ENCODE results near the gene MGAT4B. TPM values are rescaled to one million over a fixed set of nuclear protein-coding genes. Genes with fewer than 3 reads are reported as not detected.

The MGAT4B gene
- total RNA-seq, 1 experiment from 2014 or later: 217 TPM

- Mint-ChIP-seq H3K9me3 (ENCODE audit: unreplicated experiment) (no peaks in the 10 kb centered on the region), H3K27ac (ENCODE audit: unreplicated experiment) (peak overlapping the region; percentile 48), H3K27me3 (ENCODE audit: insufficient read depth, unreplicated experiment) (no peaks in the 10 kb centered on the region), H3K4me1 (ENCODE audit: low read depth, unreplicated experiment) (peaks cover 13% of the 10 kb centered on the region), H3K36me3 (ENCODE audit: insufficient read depth, unreplicated experiment) (peaks cover 100% of the 10 kb centered on the region), H3K4me3 (ENCODE audit: unreplicated experiment) (no peak overlapping the region)
- ChIA-PET POLR2A (no interaction called here), CTCF (interaction anchor here (1.1 kb wide), 1 partner anchor 22 kb away, joined by 3 read pairs; no protein-coding TSS in a partner anchor)
- TF ChIP-seq CTCF (IDR thresholded peaks at IDR 0.05; ENCODE audit: insufficient read depth in 1 of 2, low read depth in 1 of 2, low read length in 1 of 2, severe bottlenecking in 1 of 2, unreplicated experiment in 1 of 2): no peak
- BruUV-seq (replicated peaks): no TSS peak
- Histone ChIP-seq H3K36me3 (ENCODE audit: control insufficient read depth, insufficient read depth, low read length) (peaks cover 16% of the 10 kb centered on the region), H3K4me1 (peaks cover 26% of the 10 kb centered on the region), H3K27me3 (replicated peaks; ENCODE audit: control insufficient read depth, insufficient read depth, low read length) (no peaks in the 10 kb centered on the region), H3K4me3 (ENCODE audit: low read depth, low read length) (no peak overlapping the region), H3K9me3 (no peaks in the 10 kb centered on the region)
- DNase-seq: no peak
- intact Hi-C loops (cut with micrococcal nuclease; ENCODE audit: unreplicated experiment): no loop called here
Observed at GRCh38 chr5:179827680-179828079, 21.0 kb upstream of the MGAT4B start.

GRCh38 chr5:179825655-179826182 lies 19.1 kb upstream of the MGAT4B start:
- intact Hi-C loops (cut with micrococcal nuclease; ENCODE audit: unreplicated experiment): loop anchor here (1.0 kb wide), 1 partner anchor 62 kb away; no protein-coding TSS in a partner anchor
- peak in 1 of 2 experiments; percentile 56 for TF ChIP-seq CTCF (IDR thresholded peaks at IDR 0.05; ENCODE audit: insufficient read depth in 1 of 2, low read depth in 1 of 2, low read length in 1 of 2, severe bottlenecking in 1 of 2, unreplicated experiment in 1 of 2)
- ChIA-PET CTCF (interaction anchor here (0.7 to 1.2 kb wide), 6 partner anchors 13 to 344 kb away, joined by 3 to 6 read pairs (median 4); no protein-coding TSS in a partner anchor), POLR2A (interaction anchor here (0.6 to 0.7 kb wide), 4 partner anchors 14 to 202 kb away, joined by 3 to 6 read pairs (median 4); no protein-coding TSS in a partner anchor)
- Histone ChIP-seq H3K9me3 (no peaks in the 10 kb centered on the region), H3K36me3 (ENCODE audit: control insufficient read depth, insufficient read depth, low read length) (peaks cover 19% of the 10 kb centered on the region), H3K4me3 (ENCODE audit: low read depth, low read length) (no peak overlapping the region), H3K27me3 (replicated peaks; ENCODE audit: control insufficient read depth, insufficient read depth, low read length) (no peaks in the 10 kb centered on the region), H3K4me1 (peaks cover 35% of the 10 kb centered on the region)
- no peak overlapping the region for H3K4me3 Mint-ChIP-seq (ENCODE audit: unreplicated experiment)
- H3K27ac Mint-ChIP-seq (ENCODE audit: unreplicated experiment): peak overlapping the region; percentile 48
- BruUV-seq (replicated peaks): no TSS peak
- H3K9me3 Mint-ChIP-seq (ENCODE audit: unreplicated experiment): no peaks in the 10 kb centered on the region
- H3K4me1 Mint-ChIP-seq (ENCODE audit: low read depth, unreplicated experiment): peaks cover 20% of the 10 kb centered on the region
- peak; percentile 81 to 83 for DNase-seq
- H3K27me3 Mint-ChIP-seq (ENCODE audit: insufficient read depth, unreplicated experiment): no peaks in the 10 kb centered on the region
- H3K36me3 Mint-ChIP-seq (ENCODE audit: insufficient read depth, unreplicated experiment): peaks cover 100% of the 10 kb centered on the region

GRCh38 chr5:179824745-179825112 lies 18.1 kb upstream of the MGAT4B start:
- no peaks in the 10 kb centered on the region for H3K27me3 ChIP-seq (replicated peaks; ENCODE audit: control insufficient read depth, insufficient read depth, low read length)
- no TSS peak for BruUV-seq (replicated peaks)
- no peaks in the 10 kb centered on the region for H3K9me3 Mint-ChIP-seq (ENCODE audit: unreplicated experiment)
- peak overlapping the region; percentile 92 for H3K27ac Mint-ChIP-seq (ENCODE audit: unreplicated experiment)
- CTCF ChIA-PET: no interaction called here
- H3K4me1 ChIP-seq: peaks cover 44% of the 10 kb centered on the region
- no peaks in the 10 kb centered on the region for H3K9me3 ChIP-seq
- peak overlapping the region; percentile 62 for H3K4me3 Mint-ChIP-seq (ENCODE audit: unreplicated experiment)
- no peak overlapping the region for H3K4me3 ChIP-seq (ENCODE audit: low read depth, low read length)
- H3K27me3 Mint-ChIP-seq (ENCODE audit: insufficient read depth, unreplicated experiment): no peaks in the 10 kb centered on the region
- DNase-seq: no peak
- H3K36me3 ChIP-seq (ENCODE audit: control insufficient read depth, insufficient read depth, low read length): peaks cover 19% of the 10 kb centered on the region
- POLR2A ChIA-PET: no interaction called here
- intact Hi-C loops (cut with micrococcal nuclease; ENCODE audit: unreplicated experiment): loop anchor here (1.0 kb wide), 1 partner anchor 61 kb away; no protein-coding TSS in a partner anchor
- no peak for TF ChIP-seq CTCF (IDR thresholded peaks at IDR 0.05; ENCODE audit: insufficient read depth in 1 of 2, low read depth in 1 of 2, low read length in 1 of 2, severe bottlenecking in 1 of 2, unreplicated experiment in 1 of 2)
- H3K36me3 Mint-ChIP-seq (ENCODE audit: insufficient read depth, unreplicated experiment): peaks cover 100% of the 10 kb centered on the region
- peaks cover 26% of the 10 kb centered on the region for H3K4me1 Mint-ChIP-seq (ENCODE audit: low read depth, unreplicated experiment)
